K562 (cell line): Measurements from ENCODE around the gene CTPS2. TPM values are rescaled to one million over a fixed set of nuclear protein-coding genes. Genes with fewer than 3 reads are reported as not detected.
A peak's percentile ranks its signal among the peaks of the same experiment; 100 is the strongest.

ENCODE experiments used
- ATAC-seq: fragments of 200-7000 bp; cut with Tn5 transposase; 3 replicates; pipeline ENCODE4 v1.9.1; 2020; ENCODE audit warnings: moderate library complexity
- BruUV-seq: library from RNA; stranded (reverse); fragments of 400-500 nt; replicated peaks from 2 replicates; lab custom pipeline; 2021; lab: Mats Ljungman, UMichigan
- CTCF ChIA-PET: fragments of 300-600 bp; formaldehyde crosslinking; extraction: SDS; loops from one replicate; lab custom pipeline; 2021; ENCODE audit warnings: low intra/inter-chr PET ratio; lab: Yijun Ruan, JAX
- POLR2A ChIA-PET: fragments of 300-600, 350-650 bp; sonication (Branson Sonifier 250); formaldehyde crosslinking; extraction: SDS; loops from one replicate; lab custom pipeline; 2021; ENCODE audit warnings: antibody characterized with exemption, inconsistent platforms; lab: Yijun Ruan, JAX
- DNase-seq, 4 experiments: peaks; one replicate each; pipeline versions ENCODE4 v3.0.0 to v3.0.0-alpha.2; 2011 to 2018; ENCODE audit warnings: low spot score in 3 of 4, mixed read lengths in 3 of 4; ENCODE audit errors: extremely low read depth in 1 of 4
- FAIRE-seq: peaks from 2 replicates; lab custom pipeline; 2011; peaks lifted over from hg19 to GRCh38; lab: Jason Lieb, UNC
- H2AFZ ChIP-seq: 2 replicates; pipeline ENCODE4 v1.6.0; 2011; ENCODE audit warnings: low read depth, low read length, control low read depth, inconsistent platforms
- H3K27ac ChIP-seq: fragments of 200-600 bp; 3 replicates; pipeline ENCODE4 v1.8.0; 2011; ENCODE audit warnings: low read depth, mild to moderate bottlenecking, control low read depth, inconsistent platforms, low read length, moderate library complexity, mixed read lengths; ENCODE audit errors: extremely low read depth
- H3K27me3 ChIP-seq, 2 experiments: fragments of 300-600 bp in 1 of 2; 2 replicates in 1 of 2; 3 replicates in 1 of 2; pipeline versions ENCODE4 v1.6.0 to v1.8.0; 2011; ENCODE audit warnings: inconsistent platforms in 2 of 2, low read length in 2 of 2, mild to moderate bottlenecking in 1 of 2, mixed read lengths in 1 of 2, moderate library complexity in 1 of 2; ENCODE audit not compliant: control insufficient read depth in 2 of 2, insufficient read depth in 2 of 2
- H3K36me3 ChIP-seq: fragments of 300-600 bp; 3 replicates; pipeline ENCODE4 v1.8.0; 2011; ENCODE audit warnings: mild to moderate bottlenecking, low read length, inconsistent platforms; ENCODE audit not compliant: control insufficient read depth, insufficient read depth
- H3K4me1 ChIP-seq, 2 experiments: fragments of 200-600 bp in 1 of 2; replicated peaks in 1 of 2; 2 replicates in 1 of 2; 3 replicates in 1 of 2; pipeline versions ENCODE4 v1.5.1 to v1.8.0; 2011; ENCODE audit warnings: inconsistent platforms in 2 of 2, low read length in 2 of 2, mild to moderate bottlenecking in 1 of 2, mixed read lengths in 1 of 2, moderate library complexity in 1 of 2; ENCODE audit not compliant: control insufficient read depth in 2 of 2, insufficient read depth in 2 of 2
- H3K4me2 ChIP-seq: 2 replicates; pipeline ENCODE4 v1.6.1; 2011; ENCODE audit warnings: low read length, control low read depth, inconsistent platforms, mixed read lengths; ENCODE audit not compliant: insufficient read depth
- H3K4me3 ChIP-seq: fragments of 200-600 bp; sonication (generic), shearing (Covaris generic); 2 replicates; pipeline ENCODE4 v1.5.1; 2016; ENCODE audit warnings: control low read depth, inconsistent platforms
- H3K79me2 ChIP-seq: fragments of 200-600 bp; 3 replicates; pipeline ENCODE4 v1.8.0; 2011; ENCODE audit warnings: low read length, inconsistent platforms; ENCODE audit not compliant: control insufficient read depth, insufficient read depth
- H3K9ac ChIP-seq, 2 experiments: 2 replicates each; pipeline versions ENCODE4 v1.6.0 to v1.6.1; 2011; ENCODE audit warnings: low read depth in 2 of 2, low read length in 2 of 2, control low read depth in 1 of 2, inconsistent platforms in 1 of 2, mild to moderate bottlenecking in 1 of 2, mixed read lengths in 1 of 2; ENCODE audit not compliant: insufficient read depth in 1 of 2
- H3K9me1 ChIP-seq: one replicate; pipeline ENCODE4 v1.6.0; 2011; ENCODE audit warnings: inconsistent platforms, mild to moderate bottlenecking, low read length, moderate library complexity; ENCODE audit not compliant: control insufficient read depth, insufficient read depth
- H3K9me3 ChIP-seq: replicated peaks from 2 replicates; pipeline ENCODE4 v1.5.1; 2011; ENCODE audit warnings: low read depth, low read length, inconsistent platforms; ENCODE audit not compliant: control insufficient read depth, insufficient read depth
- H4K20me1 ChIP-seq: replicated peaks from 2 replicates; pipeline ENCODE4 v1.6.1; 2011; ENCODE audit warnings: low read length, inconsistent platforms, mixed read lengths; ENCODE audit not compliant: control insufficient read depth, insufficient read depth
- BRD9 ChIP-seq: fragments of 450-650 bp; IDR thresholded peaks from 2 replicates; pipeline ENCODE4 v1.6.1; 2018; ENCODE audit warnings: low read depth; ENCODE audit not compliant: partially characterized antibody
- CEBPG ChIP-seq, 3 experiments: fragments of 200-800 bp in 1 of 3; sonication (Bioruptor generic) in 1 of 3; sonication (generic) in 1 of 3; formaldehyde crosslinking in 1 of 3; IDR thresholded peaks in 2 of 3; conservative IDR thresholded peaks in 1 of 3; 2 replicates each; pipeline versions ENCODE4 v1.6.1 to v1.8.0; 2016 to 2022; ENCODE audit warnings: missing compliant biosample characterization in 2 of 3, missing genetic modification characterization in 2 of 3, mild to moderate bottlenecking in 1 of 3, missing genetic modification reagents in 1 of 3
- CTBP1 ChIP-seq: fragments of 450-650 bp; IDR thresholded peaks from 2 replicates; pipeline ENCODE4 v1.6.1; 2016; ENCODE audit warnings: borderline replicate concordance
- ELF4 ChIP-seq: fragments of 450-650 bp; formaldehyde crosslinking; IDR thresholded peaks from 2 replicates; pipeline ENCODE4 v1.4.0; 2022; ENCODE audit warnings: missing genetic modification characterization
- FOSL1 ChIP-seq: fragments of 200-800 bp; sonication (Bioruptor generic); conservative IDR thresholded peaks from 2 replicates; pipeline ENCODE4 v1.6.1; 2016; ENCODE audit warnings: missing genetic modification characterization, missing compliant biosample characterization
- NFRKB ChIP-seq: fragments of 450-650 bp; IDR thresholded peaks from 2 replicates; pipeline ENCODE4 v1.6.1; 2016; ENCODE audit warnings: low read depth
- PHB2 ChIP-seq: fragments of 450-650 bp; IDR thresholded peaks from 2 replicates; pipeline ENCODE4 v1.6.1; 2017; ENCODE audit warnings: low read depth
- RB1 ChIP-seq: fragments of 450-650 bp; IDR thresholded peaks from 2 replicates; pipeline ENCODE4 v1.6.1; 2017; ENCODE audit warnings: low read depth, mild to moderate bottlenecking
- TBP ChIP-seq: optimal IDR thresholded peaks from 2 replicates; pipeline ENCODE3; 2011; ENCODE audit warnings: low read depth, low read length, improper control_type of control experiment
- ZKSCAN8 ChIP-seq: fragments of 200-800 bp; sonication (Bioruptor generic); IDR thresholded peaks from 2 replicates; pipeline ENCODE4 v1.6.1; 2016; ENCODE audit warnings: missing genetic modification characterization, missing compliant biosample characterization
- WGBS: fragments of 100-300 bp; shearing (Covaris generic); methylation state at CpG from one replicate; pipeline ENCODE4 v1.1.6; 2016; ENCODE audit warnings: low coverage, mixed read lengths; ENCODE audit not compliant: insufficient coverage; ENCODE audit errors: missing lambda C conversion rate; 5-methylcytosine and 5-hydroxymethylcytosine counted together
- in situ Hi-C: fragments of 300-500 bp; cut with MboI; formaldehyde crosslinking; loops from 4 replicates; pipeline ENCODE4 v1.15.0; 2018; ENCODE audit warnings: inconsistent platforms, mixed read lengths
- intact Hi-C: fragments of 100-400 bp; cut with micrococcal nuclease; formaldehyde crosslinking; loops from 2 replicates; pipeline ENCODE4 v1.14.2; 2022
- polyA plus RNA-seq, 8 experiments: library from polyadenylated mRNA; depleted of rRNA in 4 of 8; stranded (reverse) in 5 of 8; unstranded in 3 of 8; fragments of >200 nt; fragmentation: Nextera tagmentation in 2 of 8; fragmentation: Illumina TruSeq in 1 of 8; extraction: Ambion mirVana in 2 of 8; extraction: Trizol in 1 of 8; gene quantifications; 2 replicates each; pipeline versions ENCODE4 v1.2.1 to v1.2.3, GENCODE V29; 2011 to 2014; ENCODE audit warnings: inconsistent platforms in 1 of 8, missing spikeins in 1 of 8
- total RNA-seq, 7 experiments: library from RNA; depleted of rRNA in 6 of 7; stranded (reverse); fragments of >200 nt in 6 of 7; fragmentation: Illumina TruSeq in 2 of 7; extraction: Trizol in 2 of 7; gene quantifications; 2 replicates each; pipeline versions ENCODE4 v1.2.1 to v1.2.3, GENCODE V29; 2011 to 2021; ENCODE audit warnings: low replicate concordance in 1 of 7
- TF ChIP-seq, protein P1 (sequence below): fragments of 450-650 bp; IDR thresholded peaks from 2 replicates; pipeline ENCODE4 v1.6.1; 2018; ENCODE audit warnings: mild to moderate bottlenecking, low read depth; ENCODE audit not compliant: partially characterized antibody
- TF ChIP-seq, protein P2 (sequence below), 2 experiments: fragments of 250-450 bp in 1 of 2; fragments of 450-650 bp in 1 of 2; sonication (Bioruptor Pico) in 1 of 2; IDR thresholded peaks; 2 replicates each; pipeline versions ENCODE4 v1.6.1 to v1.8.0; 2016 to 2021; ENCODE audit warnings: mild to moderate bottlenecking in 2 of 2, moderate library complexity in 2 of 2, missing compliant biosample characterization in 1 of 2, missing genetic modification characterization in 1 of 2

CTPS2 gene
- total and polyA plus RNA-seq, 9 of the 15 experiments (the other 6 are each of a cell fraction or from before 2014, with no cell fraction given): 5.4 to 19.5 (median 14.1) TPM

DNA sequence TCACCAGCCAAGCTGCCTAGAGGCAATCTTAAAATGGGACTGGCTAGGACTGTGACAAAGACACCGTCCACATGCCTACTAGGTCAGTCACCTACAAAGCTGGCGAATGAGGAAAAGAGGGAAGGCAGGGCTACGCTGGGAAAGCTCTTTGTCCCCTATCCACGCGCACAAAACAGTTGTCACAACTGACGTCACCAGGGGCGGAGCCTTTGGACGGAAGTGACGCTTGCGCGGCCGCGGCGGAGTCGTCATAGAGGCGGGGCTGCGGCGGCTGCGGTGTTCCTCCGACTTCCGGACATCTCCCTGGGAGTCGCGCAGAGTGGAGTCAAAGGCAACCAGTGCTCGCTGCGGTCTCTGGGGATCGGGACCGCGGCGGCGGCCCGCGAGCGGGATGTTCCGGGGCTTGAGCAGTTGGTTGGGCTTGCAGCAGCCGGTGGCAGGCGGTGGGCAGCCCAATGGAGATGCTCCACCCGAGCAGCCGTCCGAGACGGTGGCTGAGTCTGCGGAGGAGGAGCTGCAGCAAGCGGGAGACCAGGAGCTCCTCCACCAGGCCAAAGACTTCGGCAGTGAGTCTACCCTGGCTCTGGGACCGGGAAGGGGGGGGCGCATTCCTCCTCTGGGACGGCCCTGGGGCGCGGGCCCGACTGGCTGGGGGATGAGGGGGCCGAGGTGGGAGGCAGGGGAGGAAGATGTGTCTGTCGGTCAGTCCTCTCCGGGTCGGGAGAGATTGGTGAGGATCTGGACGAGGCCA, 7.0 kb upstream of the CTPS2 start, which contains the start of gene SYAP1 (continued):
- TF ChIP-seq TBP: peak; percentile 92

DNA sequence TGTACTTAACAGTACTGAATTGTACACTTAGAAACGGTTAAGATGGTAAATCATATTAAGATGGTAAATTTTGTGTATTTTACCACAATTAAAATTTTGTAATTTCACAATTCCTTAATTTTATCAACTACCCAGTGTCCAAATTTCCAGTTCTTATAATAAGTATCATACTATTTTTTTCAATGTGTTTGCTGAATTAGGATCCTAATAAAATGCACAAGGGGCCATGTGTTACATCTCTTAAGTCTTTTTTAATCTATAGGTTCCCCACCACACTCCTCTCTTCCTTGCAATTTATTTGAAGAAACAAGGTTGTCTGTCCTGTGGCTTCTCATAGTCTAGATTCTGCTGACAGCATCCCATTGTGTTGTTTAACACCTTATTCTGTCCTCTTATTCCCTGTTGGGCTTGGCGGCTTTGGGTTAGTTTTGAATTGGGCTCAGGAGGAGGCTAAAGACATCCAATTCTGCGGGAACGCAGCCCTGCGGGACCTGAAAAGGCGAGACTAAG, 6.4 kb upstream of the CTPS2 start:
- ChIA-PET POLR2A (interaction anchor here (0.6 to 2.9 kb wide), 5 partner anchors 14 to 1028 kb away, joined by 3 to 18 read pairs (median 3); no protein-coding TSS in a partner anchor), CTCF (no interaction called here)
- Histone ChIP-seq H3K9ac (peak overlapping the region; percentile 98), H3K4me3 (peak overlapping the region; percentile 82), H3K9me1 (no peaks in the 10 kb centered on the region), H3K79me2 (peaks cover 45% of the 10 kb centered on the region), H2AFZ (peak overlapping the region; percentile 97), H3K27ac (peak overlapping the region; percentile 100), H3K27me3 (no peaks in the 10 kb centered on the region), H3K4me2 (peak overlapping the region; percentile 95), H3K36me3 (peaks cover 5% of the 10 kb centered on the region; the same call in 2 of the 3 replicates), H4K20me1 (no peaks in the 10 kb centered on the region; the same call in 1 of the 2 replicates), H3K9me3 (no peaks in the 10 kb centered on the region), H3K4me1 (peaks cover 7 to 11% of the 10 kb centered on the region in 2 experiments; a peak in 3 of 5 replicates)
- BruUV-seq: TSS peak; percentile 99
- 24% methylated on average over 2 of the region's 6 CpGs for WGBS
- in situ Hi-C loops (no loop called here), intact Hi-C loops (loop anchor here (2.0 kb wide), 2 partner anchors 52 to 68 kb away; partner anchors contain the start of gene TXLNG)
- DNase-seq (no peak), ATAC-seq (no peak), FAIRE-seq (no peak)
- no peak for TF ChIP-seq CEBPG (CRISPR knock-in tag; IDR thresholded peaks at IDR 0.05)
- 0 out of 4 replicates have a peak, but pooled peaks of 1 of the 2 experiments have one; percentile 2 for TF ChIP-seq CEBPG (tag; conservative IDR thresholded peaks at IDR 0.05 in 1 of 2, IDR thresholded peaks at IDR 0.05 in 1 of 2)
- 0 out of 2 replicates have a peak, but pooled peaks have one; percentile 14 for TF ChIP-seq PHB2
- peak; percentile 47; the same call in 1 of the 2 replicates for TF ChIP-seq NFRKB
- TF ChIP-seq BRD9: peak; percentile 43
- peak; percentile 29; the same call in 1 of the 2 replicates for TF ChIP-seq FOSL1
- TF ChIP-seq, protein P1, sequence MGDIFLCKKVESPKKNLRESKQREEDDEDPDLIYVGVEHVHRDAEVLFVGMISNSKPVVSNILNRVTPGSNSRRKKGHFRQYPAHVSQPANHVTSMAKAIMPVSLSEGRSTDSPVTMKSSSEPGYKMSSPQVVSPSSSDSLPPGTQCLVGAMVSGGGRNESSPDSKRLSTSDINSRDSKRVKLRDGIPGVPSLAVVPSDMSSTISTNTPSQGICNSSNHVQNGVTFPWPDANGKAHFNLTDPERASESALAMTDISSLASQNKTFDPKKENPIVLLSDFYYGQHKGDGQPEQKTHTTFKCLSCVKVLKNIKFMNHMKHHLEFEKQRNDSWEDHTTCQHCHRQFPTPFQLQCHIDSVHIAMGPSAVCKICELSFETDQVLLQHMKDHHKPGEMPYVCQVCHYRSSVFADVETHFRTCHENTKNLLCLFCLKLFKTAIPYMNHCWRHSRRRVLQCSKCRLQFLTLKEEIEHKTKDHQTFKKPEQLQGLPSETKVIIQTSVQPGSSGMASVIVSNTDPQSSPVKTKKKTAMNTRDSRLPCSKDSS: no peak
- TF ChIP-seq CTBP1: no peak
- TF ChIP-seq ELF4 (CRISPR knock-in tag): no peak
- 0 out of 2 replicates have a peak, but pooled peaks have one; percentile 36 for TF ChIP-seq ZKSCAN8 (CRISPR knock-in tag)
- no peak for TF ChIP-seq RB1
- TF ChIP-seq, protein P2, sequence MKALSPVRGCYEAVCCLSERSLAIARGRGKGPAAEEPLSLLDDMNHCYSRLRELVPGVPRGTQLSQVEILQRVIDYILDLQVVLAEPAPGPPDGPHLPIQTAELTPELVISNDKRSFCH (CRISPR knock-in tag; IDR thresholded peaks at IDR 0.05): no peak
- TF ChIP-seq, protein P2 (tag; IDR thresholded peaks at IDR 0.05): no peak
